ENCODE data around the gene FRMPD1.

The FRMPD1 gene

DNA sequence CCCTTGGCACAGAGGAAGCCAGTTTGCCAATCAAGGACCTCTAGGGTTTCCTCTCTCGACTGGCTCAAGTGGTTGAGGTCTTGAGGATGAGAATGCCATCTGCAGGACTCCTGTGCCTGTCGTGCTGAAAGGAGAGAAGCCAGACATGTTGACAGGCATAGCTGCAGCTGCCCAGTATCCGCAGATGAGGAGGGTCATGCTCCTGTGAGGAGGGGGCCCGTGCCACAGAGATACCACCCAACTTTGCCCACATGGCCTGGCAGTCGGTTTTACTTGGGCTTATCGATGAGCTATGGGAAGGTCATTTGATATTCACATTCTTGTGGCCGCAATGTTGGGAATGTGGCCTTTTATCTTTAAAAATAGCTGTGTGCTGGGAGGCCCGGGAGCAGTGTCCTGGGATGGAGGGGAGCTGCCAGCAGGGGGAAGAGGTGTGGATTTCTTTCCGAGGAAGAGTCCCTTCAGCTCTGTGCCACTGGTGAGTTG, 17.4 kb downstream of the FRMPD1 start:
- Mint-ChIP-seq H3K4me3 (no peak overlapping the region), H3K27ac (ENCODE audit: low read depth) (no peak overlapping the region), H3K9me3 (no peaks in the 10 kb centered on the region), H3K27me3 (peaks cover 68% of the 10 kb centered on the region), H3K4me1 (no peaks in the 10 kb centered on the region), H3K36me3 (ENCODE audit: insufficient read depth) (peaks cover 2% of the 10 kb centered on the region)
- DNase-seq (ENCODE audit: low spot score in 2 of 2), result no peak
- ATAC-seq (replicated peaks; ENCODE audit: extremely low read depth, poor library complexity, severe bottlenecking), result no peak

DNA sequence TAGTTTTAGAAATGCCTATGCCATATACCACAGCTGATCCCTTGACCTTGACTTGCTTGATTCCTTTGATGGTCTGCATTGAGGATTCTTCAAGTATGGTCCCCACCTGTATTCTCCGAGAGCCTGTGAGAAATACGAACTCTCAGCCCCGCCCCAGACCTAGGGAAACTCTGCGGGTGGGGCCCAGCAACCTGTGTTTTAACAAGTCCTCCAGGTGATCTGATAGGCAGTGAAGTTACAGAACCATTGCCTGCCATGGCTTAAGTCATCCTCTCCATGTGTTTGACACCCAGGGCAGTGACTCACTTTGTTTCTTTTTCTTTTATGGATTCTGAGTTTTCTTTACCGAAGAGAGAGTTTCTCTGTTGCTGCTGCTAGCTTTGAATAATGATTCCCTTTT, 18.5 kb downstream of the FRMPD1 start:
- DNase-seq (ENCODE audit: low spot score in 2 of 2) (no peak), ATAC-seq (replicated peaks; ENCODE audit: extremely low read depth, poor library complexity, severe bottlenecking) (no peak)
- peaks cover 58% of the 10 kb centered on the region for H3K27me3 Mint-ChIP-seq
- peaks cover 2% of the 10 kb centered on the region for H3K36me3 Mint-ChIP-seq (ENCODE audit: insufficient read depth)
- no peak overlapping the region for H3K4me3 Mint-ChIP-seq
- H3K27ac Mint-ChIP-seq (ENCODE audit: low read depth), result no peak overlapping the region
- H3K4me1 Mint-ChIP-seq, result no peaks in the 10 kb centered on the region
- no peaks in the 10 kb centered on the region for H3K9me3 Mint-ChIP-seq

- Mint-ChIP-seq H3K27ac (ENCODE audit: low read depth) (no peak overlapping the region), H3K27me3 (peaks cover 46% of the 10 kb centered on the region), H3K9me3 (no peaks in the 10 kb centered on the region), H3K4me1 (no peaks in the 10 kb centered on the region), H3K36me3 (ENCODE audit: insufficient read depth) (no peaks in the 10 kb centered on the region), H3K4me3 (no peak overlapping the region)
- no peak for DNase-seq (ENCODE audit: low spot score in 2 of 2)
- ATAC-seq (replicated peaks; ENCODE audit: extremely low read depth, poor library complexity, severe bottlenecking), result no peak
These were observed 24.9 kb downstream of the FRMPD1 start for GRCh38 chr9:37675661-37676060.

DNA sequence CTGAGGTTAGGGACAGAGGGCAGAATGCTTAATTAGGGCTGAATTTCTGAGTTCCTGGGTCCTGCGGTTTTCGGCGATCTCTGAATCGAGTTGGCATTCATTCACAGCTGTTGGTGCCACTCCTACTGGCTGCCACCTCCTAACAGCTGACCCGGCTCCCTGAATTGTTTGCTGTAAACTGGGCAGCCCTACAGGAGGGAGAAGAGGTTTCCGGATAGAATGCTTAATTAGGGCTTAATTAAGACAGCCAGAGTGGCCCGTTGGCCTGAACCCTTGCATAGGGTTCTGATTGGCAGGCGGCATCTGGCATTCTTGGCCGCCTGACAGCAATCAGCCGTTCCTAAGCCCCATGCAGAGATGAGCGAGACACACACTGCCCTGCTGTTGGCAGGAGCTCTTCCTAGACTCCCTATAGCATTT, 25.7 kb downstream of the FRMPD1 start:
- Mint-ChIP-seq H3K4me3 (no peak overlapping the region), H3K27ac (ENCODE audit: low read depth) (no peak overlapping the region), H3K36me3 (ENCODE audit: insufficient read depth) (no peaks in the 10 kb centered on the region), H3K9me3 (no peaks in the 10 kb centered on the region), H3K4me1 (no peaks in the 10 kb centered on the region), H3K27me3 (peaks cover 42% of the 10 kb centered on the region)
- ATAC-seq (replicated peaks; ENCODE audit: extremely low read depth, poor library complexity, severe bottlenecking), result no peak
- no peak for DNase-seq (ENCODE audit: low spot score in 2 of 2)

DNA sequence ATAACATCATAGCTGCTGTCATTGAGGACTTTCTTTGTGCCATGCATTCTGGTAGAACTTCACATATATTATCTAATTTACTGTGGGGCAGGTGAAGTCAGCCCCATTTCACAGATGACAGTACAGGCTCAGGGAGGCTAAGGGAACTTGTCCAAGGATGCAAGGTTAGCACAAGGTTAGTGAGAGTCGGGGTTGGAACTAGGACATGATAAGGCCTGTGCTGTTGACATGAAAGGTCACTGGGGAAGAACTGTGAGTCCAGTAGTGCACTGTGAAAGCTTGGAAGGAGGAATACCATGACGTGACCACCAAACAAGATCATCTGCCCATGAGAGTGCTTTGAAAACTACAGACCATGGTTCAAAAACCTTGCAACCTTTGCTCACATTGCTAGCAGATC, 26.7 kb downstream of the FRMPD1 start:
- no peaks in the 10 kb centered on the region for H3K9me3 Mint-ChIP-seq
- H3K4me1 Mint-ChIP-seq, result no peaks in the 10 kb centered on the region
- H3K4me3 Mint-ChIP-seq, result no peak overlapping the region
- H3K27ac Mint-ChIP-seq (ENCODE audit: low read depth), result no peak overlapping the region
- no peak for DNase-seq (ENCODE audit: low spot score in 2 of 2)
- no peaks in the 10 kb centered on the region for H3K36me3 Mint-ChIP-seq (ENCODE audit: insufficient read depth)
- peaks cover 48% of the 10 kb centered on the region for H3K27me3 Mint-ChIP-seq
- ATAC-seq (replicated peaks; ENCODE audit: extremely low read depth, poor library complexity, severe bottlenecking), result no peak

GRCh38 chr9:37678789-37679273, 28.1 kb downstream of the FRMPD1 start:
- ATAC-seq (replicated peaks; ENCODE audit: extremely low read depth, poor library complexity, severe bottlenecking) (no peak), DNase-seq (ENCODE audit: low spot score in 2 of 2) (no peak)
- peaks cover 61% of the 10 kb centered on the region for H3K27me3 Mint-ChIP-seq
- H3K36me3 Mint-ChIP-seq (ENCODE audit: insufficient read depth), result no peaks in the 10 kb centered on the region
- H3K9me3 Mint-ChIP-seq, result no peaks in the 10 kb centered on the region
- no peaks in the 10 kb centered on the region for H3K4me1 Mint-ChIP-seq
- no peak overlapping the region for H3K4me3 Mint-ChIP-seq
- no peak overlapping the region for H3K27ac Mint-ChIP-seq (ENCODE audit: low read depth)

DNA sequence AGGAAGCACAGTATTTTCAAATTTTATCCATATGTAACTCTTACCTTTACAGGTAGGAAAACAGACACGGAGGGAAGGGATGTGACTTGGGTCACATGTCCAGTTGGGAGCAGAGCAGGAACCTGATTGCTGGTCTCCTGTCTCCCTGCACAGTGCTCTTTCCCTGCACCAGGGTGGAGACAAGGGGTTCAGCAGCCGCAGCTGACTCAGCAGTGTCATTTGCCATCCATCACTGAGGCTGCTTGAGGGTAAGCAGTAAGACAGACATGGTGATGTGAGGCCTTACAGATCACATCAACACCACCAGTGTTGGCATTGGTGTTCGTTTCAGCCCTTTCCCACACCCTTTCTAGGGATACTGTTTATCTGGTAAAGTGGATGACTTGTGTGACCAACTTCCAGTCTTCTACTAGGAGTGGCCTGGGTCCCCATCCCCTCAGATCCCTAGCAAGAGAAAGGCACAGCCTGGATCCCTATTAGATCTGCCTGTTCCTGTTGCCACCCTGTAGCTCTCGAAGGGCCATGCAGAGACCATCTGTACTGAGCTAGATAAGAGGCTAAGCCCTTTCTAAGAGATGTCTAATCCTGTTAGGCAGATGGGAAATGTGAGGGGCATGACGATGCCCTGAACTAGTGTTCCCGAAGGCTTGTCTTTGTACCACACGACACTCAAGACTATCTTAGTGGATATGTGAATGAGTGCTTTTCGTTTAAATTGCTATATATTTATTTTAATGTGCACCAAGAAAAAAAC, 29.1 kb downstream of the FRMPD1 start:
- Mint-ChIP-seq H3K4me1 (no peaks in the 10 kb centered on the region), H3K9me3 (no peaks in the 10 kb centered on the region), H3K36me3 (ENCODE audit: insufficient read depth) (no peaks in the 10 kb centered on the region), H3K4me3 (no peak overlapping the region), H3K27me3 (peaks cover 65% of the 10 kb centered on the region), H3K27ac (ENCODE audit: low read depth) (no peak overlapping the region)
- DNase-seq (ENCODE audit: low spot score in 2 of 2) (no peak), ATAC-seq (replicated peaks; ENCODE audit: extremely low read depth, poor library complexity, severe bottlenecking) (no peak)

DNA sequence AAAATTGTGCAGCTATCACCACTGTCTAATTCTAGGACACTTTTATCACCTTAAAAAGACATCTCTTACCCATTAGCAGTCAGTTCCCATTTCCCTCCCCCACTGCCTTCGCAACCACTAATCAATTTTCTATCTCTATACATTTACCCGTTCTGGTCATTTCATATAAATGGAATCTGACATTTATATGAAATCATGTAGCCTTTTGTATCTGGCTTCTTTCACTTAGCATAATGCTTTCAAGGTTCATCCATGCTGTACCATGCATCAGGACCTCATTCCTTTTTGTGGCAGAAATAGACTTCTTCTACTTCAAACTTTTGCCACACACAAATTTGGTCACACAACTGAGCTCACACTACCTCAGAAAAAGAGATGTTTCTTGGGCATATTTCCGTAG, 32.2 kb downstream of the FRMPD1 start:
- ATAC-seq (replicated peaks; ENCODE audit: extremely low read depth, poor library complexity, severe bottlenecking), result no peak
- Mint-ChIP-seq H3K9me3 (no peaks in the 10 kb centered on the region), H3K27ac (ENCODE audit: low read depth) (no peak overlapping the region), H3K36me3 (ENCODE audit: insufficient read depth) (no peaks in the 10 kb centered on the region), H3K27me3 (peaks cover 57% of the 10 kb centered on the region), H3K4me1 (no peaks in the 10 kb centered on the region), H3K4me3 (no peak overlapping the region)
- no peak for DNase-seq (ENCODE audit: low spot score in 2 of 2)

DNA sequence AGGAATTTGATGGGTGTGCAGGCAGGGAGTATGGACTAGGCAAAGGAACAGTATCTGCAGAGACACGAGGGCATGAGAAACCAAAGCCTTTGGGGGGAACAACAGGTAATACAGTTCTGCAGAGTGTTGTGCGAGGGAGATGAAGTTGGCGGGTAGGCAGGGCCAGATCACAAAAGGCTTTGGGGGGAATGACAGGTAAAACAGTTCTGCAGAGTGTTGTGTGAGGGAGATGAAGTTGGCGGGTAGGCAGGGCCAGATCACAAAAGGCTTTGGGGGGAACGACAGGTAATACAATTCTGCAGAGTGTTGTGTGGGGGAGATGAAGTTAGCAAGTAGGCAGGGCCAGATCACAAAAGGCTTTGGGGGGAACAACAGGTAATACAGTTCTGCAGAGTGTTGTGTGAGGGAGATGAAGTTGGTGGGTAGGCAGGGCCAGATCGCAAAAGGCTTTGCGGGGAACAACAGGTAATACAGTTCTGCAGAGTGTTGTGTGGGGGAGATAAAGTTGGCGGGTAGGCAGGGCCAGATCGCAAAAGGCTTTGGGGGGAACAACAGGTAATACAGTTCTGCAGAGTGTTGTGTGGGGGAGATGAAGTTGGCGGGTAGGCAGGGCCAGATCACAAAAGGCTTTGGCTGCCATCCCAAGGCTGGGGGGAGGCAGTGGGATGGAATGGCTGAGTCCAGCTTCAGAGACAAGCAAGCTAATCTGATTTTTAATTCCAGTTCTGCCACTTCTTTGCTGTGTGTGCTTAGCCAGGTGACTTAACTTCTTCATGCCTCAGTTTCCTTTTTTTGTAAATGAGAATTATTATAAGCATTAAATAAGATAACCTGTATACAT, 33.0 kb downstream of the FRMPD1 start:
- ATAC-seq (replicated peaks; ENCODE audit: extremely low read depth, poor library complexity, severe bottlenecking), result no peak
- no peak overlapping the region for H3K4me3 Mint-ChIP-seq
- H3K9me3 Mint-ChIP-seq, result no peaks in the 10 kb centered on the region
- no peaks in the 10 kb centered on the region for H3K36me3 Mint-ChIP-seq (ENCODE audit: insufficient read depth)
- no peak for DNase-seq (ENCODE audit: low spot score in 2 of 2)
- no peaks in the 10 kb centered on the region for H3K4me1 Mint-ChIP-seq
- peaks cover 57% of the 10 kb centered on the region for H3K27me3 Mint-ChIP-seq
- H3K27ac Mint-ChIP-seq (ENCODE audit: low read depth), result no peak overlapping the region

DNA sequence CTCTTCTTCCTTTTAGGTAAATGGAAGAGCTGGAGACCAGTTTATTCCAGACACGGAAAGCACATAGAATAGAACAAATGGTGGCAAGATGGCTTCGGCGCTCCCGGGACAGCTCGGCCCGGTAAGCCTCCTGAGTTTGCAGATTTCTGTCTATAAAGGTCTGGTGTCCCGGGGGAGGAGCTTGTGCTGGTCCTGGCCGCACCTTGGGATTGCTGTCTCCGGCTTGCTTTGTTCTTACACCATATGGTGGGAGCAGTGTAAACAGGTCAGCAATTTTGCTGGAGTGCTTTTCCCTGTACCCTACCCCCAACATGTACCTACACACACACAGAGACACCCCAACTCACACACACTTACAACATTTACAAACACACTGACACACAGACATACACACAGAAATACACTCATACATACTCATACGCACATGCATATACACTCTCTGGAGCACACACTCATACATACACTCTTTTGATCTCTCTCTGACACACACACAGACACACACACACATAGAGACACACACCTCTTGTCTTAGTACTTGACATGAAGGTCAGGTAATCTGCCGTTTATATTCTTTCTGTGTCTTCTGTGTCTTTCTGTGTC, 42.0 kb downstream of the FRMPD1 start:
- Mint-ChIP-seq H3K4me1 (no peaks in the 10 kb centered on the region), H3K9me3 (no peaks in the 10 kb centered on the region), H3K4me3 (no peak overlapping the region), H3K27ac (ENCODE audit: low read depth) (no peak overlapping the region), H3K27me3 (peaks cover 42% of the 10 kb centered on the region), H3K36me3 (ENCODE audit: insufficient read depth) (no peaks in the 10 kb centered on the region)
- no peak for ATAC-seq (replicated peaks; ENCODE audit: extremely low read depth, poor library complexity, severe bottlenecking)
- no peak for DNase-seq (ENCODE audit: low spot score in 2 of 2)

DNA sequence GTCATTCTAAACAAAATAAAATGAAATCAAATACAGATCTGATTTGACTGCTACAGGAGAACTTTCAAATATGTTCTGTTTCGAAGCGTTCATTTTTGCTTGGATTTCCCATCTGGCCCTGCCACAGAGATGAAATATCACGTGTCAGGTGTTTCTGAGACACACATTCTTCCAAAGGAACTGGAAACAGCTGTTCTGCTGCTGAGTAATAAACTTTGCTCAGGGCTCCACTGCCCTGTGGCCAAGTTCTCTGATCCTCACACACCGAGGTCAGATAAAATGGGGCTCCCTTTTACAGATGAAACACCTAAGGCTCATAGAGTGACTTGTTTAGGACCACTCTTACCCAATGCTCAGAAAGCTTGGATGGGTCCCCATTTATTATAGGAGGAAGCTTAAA, 42.5 kb downstream of the FRMPD1 start:
- ATAC-seq (replicated peaks; ENCODE audit: extremely low read depth, poor library complexity, severe bottlenecking) (no peak), DNase-seq (ENCODE audit: low spot score in 2 of 2) (no peak)
- Mint-ChIP-seq H3K9me3 (no peaks in the 10 kb centered on the region), H3K4me3 (no peak overlapping the region), H3K4me1 (no peaks in the 10 kb centered on the region), H3K27me3 (peaks cover 42% of the 10 kb centered on the region), H3K36me3 (ENCODE audit: insufficient read depth) (no peaks in the 10 kb centered on the region), H3K27ac (ENCODE audit: low read depth) (no peak overlapping the region)

GRCh38 chr9:37694355-37694754, 43.6 kb downstream of the FRMPD1 start:
- Mint-ChIP-seq H3K9me3 (no peaks in the 10 kb centered on the region), H3K4me1 (no peaks in the 10 kb centered on the region), H3K36me3 (ENCODE audit: insufficient read depth) (no peaks in the 10 kb centered on the region), H3K4me3 (no peak overlapping the region), H3K27me3 (peaks cover 44% of the 10 kb centered on the region), H3K27ac (ENCODE audit: low read depth) (no peak overlapping the region)
- ATAC-seq (replicated peaks; ENCODE audit: extremely low read depth, poor library complexity, severe bottlenecking) (no peak), DNase-seq (ENCODE audit: low spot score in 2 of 2) (no peak)

All from central memory CD8-positive, alpha-beta T cell (primary cell).